HL-60/S4 (cell line): ENCODE measurements around the gene ALK.

Experiments used
- in situ Hi-C: fragments of 300-500 bp; cut with MboI; formaldehyde crosslinking; loops from 2 replicates; pipeline ENCODE4 v1.14.3; 2022; ENCODE audit warnings: low sequenced_read_pairs

Gene ALK

GRCh38 chr2:29218550-29219125 is 702.7 kb downstream of the ALK start:
- in situ Hi-C loops = loop anchor here (25.0 kb wide), 3 partner anchors 406 to 1481 kb away; partner anchors contain the start of gene SPDYA

DNA sequence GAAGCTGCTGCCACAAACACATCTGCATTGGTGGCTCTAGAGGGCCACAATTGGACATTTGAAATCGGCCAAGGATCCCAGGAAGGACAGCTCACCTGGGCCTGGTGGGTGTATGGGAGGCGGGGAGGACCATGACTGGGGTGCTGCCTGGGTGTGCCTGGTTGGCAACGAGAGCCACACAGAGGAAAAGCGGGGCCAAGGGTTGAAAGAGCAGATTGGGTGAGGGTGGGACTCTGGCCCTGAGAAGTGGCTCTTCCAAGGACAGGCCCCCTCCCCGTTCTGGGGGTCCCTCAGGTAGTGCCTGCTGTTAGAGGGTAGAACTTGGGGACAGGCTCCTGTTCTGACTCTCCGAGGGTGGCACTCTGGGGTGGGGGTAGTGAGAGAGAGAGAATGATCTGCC is 703.3 kb downstream of the ALK start:
- in situ Hi-C loops = loop anchor here (25.0 kb wide), 3 partner anchors 406 to 1481 kb away; partner anchors contain the start of gene SPDYA

- in situ Hi-C loops = loop anchor here (25.0 kb wide), 3 partner anchors 404 to 1479 kb away; partner anchors contain the start of gene SPDYA
These were observed 704.8 kb downstream of the ALK start for GRCh38 chr2:29216609-29216909.

GRCh38 chr2:29215739-29216608 is 705.4 kb downstream of the ALK start:
- in situ Hi-C loops = loop anchor here (25.0 kb wide), 3 partner anchors 404 to 1479 kb away; partner anchors contain the start of gene SPDYA

DNA sequence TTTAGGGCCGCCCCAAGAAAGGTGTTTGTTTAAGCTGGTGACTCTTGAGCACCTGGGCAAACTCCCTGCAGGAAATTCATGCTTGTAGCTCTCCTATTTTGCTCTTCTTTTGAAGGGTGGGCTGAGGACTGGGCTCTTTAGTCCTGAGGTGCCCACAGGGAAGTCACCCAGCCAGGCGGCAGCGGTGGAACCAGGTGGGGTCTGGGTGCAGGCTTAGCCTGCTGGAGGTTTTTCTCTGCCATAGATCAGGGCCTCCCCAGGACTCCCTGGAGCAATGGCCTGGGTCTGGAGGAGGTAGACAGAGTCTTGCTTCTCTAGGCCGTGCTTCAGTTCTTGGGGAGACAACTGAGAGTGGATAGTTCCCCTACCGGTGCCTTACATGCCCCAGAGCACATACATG is 706.3 kb downstream of the ALK start:
- in situ Hi-C loops = loop anchor here (25.0 kb wide), 3 partner anchors 403 to 1478 kb away; partner anchors contain the start of gene SPDYA

GRCh38 chr2:29213888-29214291 is 707.5 kb downstream of the ALK start:
- in situ Hi-C loops = loop anchor here (25.0 kb wide), 3 partner anchors 402 to 1477 kb away; partner anchors contain the start of gene SPDYA

DNA sequence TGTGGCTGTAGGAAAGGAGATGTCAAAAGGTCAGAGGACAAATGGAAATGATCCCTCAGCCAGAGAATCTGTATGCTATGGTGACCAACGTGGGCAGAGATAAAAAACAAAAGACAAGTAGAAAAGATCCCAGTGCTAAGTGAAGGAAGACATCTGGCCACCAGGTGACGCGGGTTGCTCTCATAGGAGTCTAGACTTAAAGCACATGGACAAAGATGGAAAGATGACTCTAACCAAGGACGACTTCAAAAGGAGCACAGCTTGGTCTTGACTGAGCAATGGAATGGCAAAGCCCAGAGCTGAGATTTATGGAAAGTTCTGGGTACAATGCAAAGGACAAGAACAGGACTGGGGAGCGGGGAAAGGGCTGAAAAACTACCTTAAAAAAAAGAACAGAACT is 709.4 kb downstream of the ALK start:
- in situ Hi-C loops = loop anchor here (25.0 kb wide), 3 partner anchors 400 to 1475 kb away; partner anchors contain the start of gene SPDYA

DNA sequence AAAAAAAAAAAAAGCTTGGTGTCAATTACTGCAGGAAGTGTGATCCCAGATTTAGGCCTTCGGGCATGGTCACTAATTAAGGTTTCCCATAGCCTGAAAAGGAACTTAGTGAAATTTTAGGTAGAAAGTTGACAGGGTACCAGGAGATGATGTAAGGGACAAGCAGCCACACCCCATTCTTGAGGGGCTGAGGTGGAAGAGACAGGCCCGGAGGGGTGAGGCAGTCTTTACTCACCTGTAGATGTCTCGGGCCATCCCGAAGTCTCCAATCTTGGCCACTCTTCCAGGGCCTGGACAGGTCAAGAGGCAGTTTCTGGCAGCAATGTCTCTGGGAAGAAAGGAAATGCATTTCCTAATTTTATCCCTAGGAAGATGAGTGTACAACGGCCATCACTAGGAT is 711.8 kb downstream of the ALK start:
- in situ Hi-C loops = loop anchor here (25.0 kb wide), 3 partner anchors 397 to 1472 kb away; partner anchors contain the start of gene SPDYA

GRCh38 chr2:29207352-29208148 is 713.8 kb downstream of the ALK start:
- in situ Hi-C loops = loop anchor here (25.0 kb wide), 3 partner anchors 395 to 1470 kb away; partner anchors contain the start of gene SPDYA

DNA sequence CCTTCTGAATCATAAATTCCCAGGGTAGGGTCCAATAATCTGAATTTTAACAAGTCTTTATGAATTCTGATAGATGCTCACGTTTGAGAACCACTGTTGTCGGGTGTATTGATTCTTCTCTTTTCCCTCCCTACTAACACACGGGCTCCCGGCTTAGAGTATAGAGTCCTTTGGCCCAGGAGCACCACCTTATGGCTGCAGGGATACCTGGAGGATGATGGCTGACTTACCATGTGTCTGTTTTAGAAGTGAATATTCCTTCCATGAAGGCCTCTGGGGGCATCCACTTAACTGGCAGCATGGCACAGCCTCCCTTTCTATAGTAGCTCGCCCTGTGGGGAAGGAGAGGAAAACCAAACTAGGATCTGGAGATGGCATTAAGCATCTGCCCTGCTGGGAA is 714.4 kb downstream of the ALK start:
- in situ Hi-C loops = loop anchor here (25.0 kb wide), 3 partner anchors 395 to 1470 kb away; partner anchors contain the start of gene SPDYA

- in situ Hi-C loops = loop anchor here (5.0 to 25.0 kb wide), 4 partner anchors 246 to 1466 kb away; partner anchors contain the start of gene SPDYA
These were observed 718.4 kb downstream of the ALK start for GRCh38 chr2:29202819-29203495.

DNA sequence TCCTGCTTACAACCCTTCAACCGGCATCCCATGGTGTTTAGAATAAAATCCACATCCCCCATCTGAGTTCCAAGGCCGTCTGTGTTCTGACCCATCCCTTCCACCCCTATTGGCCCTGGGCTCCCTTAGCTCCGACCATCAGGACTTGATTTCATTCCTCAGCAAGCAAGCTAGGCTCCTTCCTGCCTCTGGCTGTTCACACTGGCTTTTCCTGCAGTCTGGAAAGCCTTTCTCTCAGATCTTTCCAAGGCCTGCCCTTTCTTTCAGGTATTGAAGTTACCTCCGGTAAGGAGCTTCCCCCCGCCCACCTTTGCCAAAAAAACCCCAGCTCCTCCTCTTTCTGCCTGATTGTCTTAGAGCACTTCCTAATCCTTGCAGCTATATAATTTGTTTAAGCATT is 719.4 kb downstream of the ALK start:
- in situ Hi-C loops = loop anchor here (5.0 to 25.0 kb wide), 4 partner anchors 245 to 1465 kb away; partner anchors contain the start of gene SPDYA

- in situ Hi-C loops = no loop called here
These were observed 724.3 kb downstream of the ALK start for GRCh38 chr2:29196792-29197788.

DNA sequence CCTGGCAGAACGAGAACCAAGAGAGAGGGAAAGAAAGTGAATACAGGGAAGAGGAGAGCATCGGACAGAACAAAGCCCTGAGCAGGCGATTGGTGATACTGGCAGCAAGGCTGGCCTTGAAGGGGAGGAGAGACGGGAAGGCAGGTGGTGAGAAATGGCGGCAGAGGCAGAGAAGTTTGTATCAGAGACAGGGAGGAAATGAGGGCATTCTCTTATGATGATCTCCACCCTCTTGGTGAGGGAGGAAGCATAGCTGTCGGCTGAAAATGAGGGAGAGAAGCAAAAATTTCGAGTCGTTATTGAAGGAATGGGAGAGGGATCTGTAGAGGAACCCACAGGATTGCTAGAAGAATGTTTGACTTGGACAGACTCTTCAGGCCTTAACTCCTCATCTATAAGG is 725.6 kb downstream of the ALK start:
- in situ Hi-C loops = no loop called here

GRCh38 chr2:29193681-29194080 is 727.7 kb downstream of the ALK start:
- in situ Hi-C loops = no loop called here

DNA sequence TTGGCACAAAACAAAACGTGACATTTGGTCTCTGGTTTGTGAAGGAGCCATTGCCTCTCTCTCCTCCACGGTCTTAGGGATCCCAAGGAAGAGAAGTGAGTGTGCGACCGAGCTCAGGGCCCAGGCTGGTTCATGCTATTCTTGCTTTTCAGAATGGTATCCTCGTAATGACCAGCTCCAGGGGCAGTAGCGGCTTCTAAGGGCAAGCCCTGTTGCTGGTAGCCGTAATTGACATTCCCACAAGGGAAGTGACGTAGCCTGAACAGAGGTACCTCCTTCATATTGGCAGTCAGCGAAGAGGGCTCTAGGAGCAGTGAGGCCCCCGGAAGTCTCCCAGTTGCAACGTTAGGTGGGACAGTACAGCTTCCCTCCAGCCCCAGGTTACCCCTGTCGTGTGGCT is 728.3 kb downstream of the ALK start:
- in situ Hi-C loops = no loop called here

GRCh38 chr2:29192526-29192925 is 728.9 kb downstream of the ALK start:
- in situ Hi-C loops = no loop called here

- in situ Hi-C loops = no loop called here
These were observed 729.6 kb downstream of the ALK start for GRCh38 chr2:29191817-29192216.

- in situ Hi-C loops = no loop called here
These were observed 732.3 kb downstream of the ALK start for GRCh38 chr2:29189052-29189451.
